ENCODE data around the gene TFDP1. TPM values are rescaled to one million over a fixed set of nuclear protein-coding genes. Genes with fewer than 3 reads are reported as not detected.

The TFDP1 gene
- total RNA-seq, 6 donors from 2014 or later, result 23.2 to 45.2 (median 37.9) TPM

- peaks cover 6 to 52% (median 19%) of the 10 kb centered on the region in 4 donors for H3K36me3 ChIP-seq
- peaks cover 0 to 15% (median 6%) of the 10 kb centered on the region in 4 donors for H3K4me1 ChIP-seq
- H3K4me3 ChIP-seq, result no peak overlapping the region
- ATAC-seq (ENCODE audit: low FRiP score in 2 of 2) (no peak), DNase-seq (no peak)
- TF ChIP-seq POLR2AphosphoS5 (IDR thresholded peaks at IDR 0.05), result no peak
- TF ChIP-seq POLR2A (IDR thresholded peaks at IDR 0.05), result no peak
- TF ChIP-seq EP300 (IDR thresholded peaks at IDR 0.05), result no peak
- TF ChIP-seq, protein P1, sequence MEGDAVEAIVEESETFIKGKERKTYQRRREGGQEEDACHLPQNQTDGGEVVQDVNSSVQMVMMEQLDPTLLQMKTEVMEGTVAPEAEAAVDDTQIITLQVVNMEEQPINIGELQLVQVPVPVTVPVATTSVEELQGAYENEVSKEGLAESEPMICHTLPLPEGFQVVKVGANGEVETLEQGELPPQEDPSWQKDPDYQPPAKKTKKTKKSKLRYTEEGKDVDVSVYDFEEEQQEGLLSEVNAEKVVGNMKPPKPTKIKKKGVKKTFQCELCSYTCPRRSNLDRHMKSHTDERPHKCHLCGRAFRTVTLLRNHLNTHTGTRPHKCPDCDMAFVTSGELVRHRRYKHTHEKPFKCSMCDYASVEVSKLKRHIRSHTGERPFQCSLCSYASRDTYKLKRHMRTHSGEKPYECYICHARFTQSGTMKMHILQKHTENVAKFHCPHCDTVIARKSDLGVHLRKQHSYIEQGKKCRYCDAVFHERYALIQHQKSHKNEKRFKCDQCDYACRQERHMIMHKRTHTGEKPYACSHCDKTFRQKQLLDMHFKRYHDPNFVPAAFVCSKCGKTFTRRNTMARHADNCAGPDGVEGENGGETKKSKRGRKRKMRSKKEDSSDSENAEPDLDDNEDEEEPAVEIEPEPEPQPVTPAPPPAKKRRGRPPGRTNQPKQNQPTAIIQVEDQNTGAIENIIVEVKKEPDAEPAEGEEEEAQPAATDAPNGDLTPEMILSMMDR (IDR thresholded peaks at IDR 0.05), result no peak
- no peak overlapping the region for H3K27ac ChIP-seq
- H3K27me3 ChIP-seq, result no peaks in the 10 kb centered on the region
- WGBS, 2 donors, result 79 to 87% methylated on average over 5 to 7 of the region's 21 CpGs
- peaks cover 0 to 6% (median 0%) of the 10 kb centered on the region in 4 donors for H3K9me3 ChIP-seq
Observed at GRCh38 chr13:113542751-113543424, 41.7 kb upstream of the TFDP1 start.

DNA sequence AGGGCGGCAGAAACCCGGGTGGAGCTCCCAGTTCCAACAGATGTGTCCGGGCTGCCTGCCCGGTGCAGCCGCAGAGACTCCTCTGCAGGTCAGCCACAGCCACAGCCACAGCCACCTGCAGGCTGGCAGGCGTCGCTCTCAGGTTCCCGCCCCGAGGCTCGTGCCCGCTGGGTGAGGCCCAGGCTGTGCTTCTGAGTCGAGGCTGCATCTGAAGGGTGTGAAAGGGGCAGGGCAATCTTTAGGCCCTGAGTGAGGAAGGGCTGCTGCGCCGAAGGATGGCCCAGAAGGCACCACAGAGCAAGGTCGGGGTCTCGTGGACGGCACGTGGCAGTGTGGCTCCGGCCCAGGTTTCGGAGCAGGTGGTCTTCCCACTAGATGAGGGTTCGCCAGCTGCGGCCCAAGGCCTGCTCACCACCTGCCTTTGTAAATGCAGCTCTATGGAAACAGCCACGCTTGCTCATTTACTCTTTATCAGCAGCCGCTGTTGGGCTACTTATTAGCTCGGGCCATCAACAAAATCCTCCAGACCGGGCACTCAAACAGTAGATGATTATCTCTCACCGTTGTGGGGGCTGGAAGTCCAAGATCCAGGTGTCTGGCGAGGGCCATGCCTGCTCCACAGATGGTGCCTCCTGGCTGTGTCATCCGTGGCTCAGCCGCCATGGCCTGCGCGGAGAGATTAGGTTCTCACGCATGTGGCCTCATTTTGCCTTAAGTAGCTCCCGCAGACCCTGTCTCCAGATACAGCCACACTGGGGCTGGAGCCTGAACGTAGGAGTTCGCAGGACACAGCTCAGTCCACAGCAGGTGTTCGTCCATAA lies 40.3 kb upstream of the TFDP1 start:
- 92 to 97% methylated on average over 24 to 33 of the region's 37 CpGs for WGBS, 2 donors
- Histone ChIP-seq H3K27ac (no peak overlapping the region), H3K36me3 (peaks cover 3 to 53% (median 21%) of the 10 kb centered on the region in 4 donors), H3K9me3 (peaks cover 0 to 6% (median 0%) of the 10 kb centered on the region in 4 donors), H3K27me3 (no peaks in the 10 kb centered on the region), H3K4me1 (peaks cover 0 to 15% (median 6%) of the 10 kb centered on the region in 4 donors), H3K4me3 (no peak overlapping the region)
- peak in 1 of 2 donors; percentile 75 for DNase-seq
- no peak for TF ChIP-seq EP300 (IDR thresholded peaks at IDR 0.05)
- no peak for TF ChIP-seq POLR2AphosphoS5 (IDR thresholded peaks at IDR 0.05)
- no peak for TF ChIP-seq POLR2A (IDR thresholded peaks at IDR 0.05)
- TF ChIP-seq, protein P1 (IDR thresholded peaks at IDR 0.05), result no peak
- no peak for ATAC-seq (ENCODE audit: low FRiP score in 2 of 2)

- H3K36me3 ChIP-seq, result peaks cover 3 to 51% (median 22%) of the 10 kb centered on the region in 4 donors
- no peak for ATAC-seq (ENCODE audit: low FRiP score in 2 of 2)
- no peaks in the 10 kb centered on the region for H3K27me3 ChIP-seq
- H3K9me3 ChIP-seq, result peaks cover 0 to 6% (median 0%) of the 10 kb centered on the region in 4 donors
- no peak overlapping the region for H3K4me3 ChIP-seq
- H3K27ac ChIP-seq, result no peak overlapping the region
- DNase-seq, result no peak
- TF ChIP-seq EP300 (IDR thresholded peaks at IDR 0.05), result no peak
- peaks cover 0 to 15% (median 6%) of the 10 kb centered on the region in 4 donors for H3K4me1 ChIP-seq
- WGBS, 2 donors, result 96 to 97% methylated on average over 10 of the region's 10 CpGs
Observed at GRCh38 chr13:113544896-113545295, 39.7 kb upstream of the TFDP1 start.

DNA sequence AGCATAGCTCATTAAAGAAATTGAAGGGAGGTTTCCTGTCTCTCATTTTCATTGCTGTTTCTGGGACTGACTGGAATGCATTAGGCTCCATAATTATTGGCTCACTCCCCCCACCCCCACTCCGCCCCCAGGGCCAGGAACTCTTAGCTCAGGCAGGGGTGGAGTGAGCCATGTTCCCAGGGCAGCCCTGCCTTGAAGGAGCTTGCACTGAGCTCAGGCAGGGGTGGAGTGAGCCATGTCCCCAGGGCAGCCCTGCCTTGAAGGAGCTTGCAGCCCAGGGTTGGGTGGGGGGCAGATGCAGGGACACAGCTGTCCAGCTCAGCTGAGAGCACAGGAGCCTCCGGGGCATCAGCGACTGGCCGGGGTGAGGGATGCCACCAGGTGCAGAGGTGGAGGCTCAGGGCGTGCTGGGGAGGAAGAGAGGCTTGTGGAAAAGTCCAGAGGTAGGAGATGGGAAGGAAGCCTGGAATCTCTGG lies 39.1 kb upstream of the TFDP1 start:
- 71 to 88% methylated on average over 2 to 5 of the region's 5 CpGs for WGBS, 2 donors
- Histone ChIP-seq H3K27ac (peak overlapping the region in 1 of 4 donors; percentile 31), H3K4me3 (no peak overlapping the region), H3K27me3 (no peaks in the 10 kb centered on the region), H3K4me1 (peaks cover 0 to 15% (median 6%) of the 10 kb centered on the region in 4 donors), H3K9me3 (peaks cover 0 to 6% (median 0%) of the 10 kb centered on the region in 4 donors), H3K36me3 (peaks cover 3 to 50% (median 22%) of the 10 kb centered on the region in 4 donors)
- DNase-seq (no peak), ATAC-seq (ENCODE audit: low FRiP score in 2 of 2) (peak in 1 of 2 donors; percentile 68)
- TF ChIP-seq, protein P1 (IDR thresholded peaks at IDR 0.05), result no peak
- TF ChIP-seq POLR2A (IDR thresholded peaks at IDR 0.05) (no peak), POLR2AphosphoS5 (IDR thresholded peaks at IDR 0.05) (no peak), EP300 (IDR thresholded peaks at IDR 0.05) (no peak)

DNA sequence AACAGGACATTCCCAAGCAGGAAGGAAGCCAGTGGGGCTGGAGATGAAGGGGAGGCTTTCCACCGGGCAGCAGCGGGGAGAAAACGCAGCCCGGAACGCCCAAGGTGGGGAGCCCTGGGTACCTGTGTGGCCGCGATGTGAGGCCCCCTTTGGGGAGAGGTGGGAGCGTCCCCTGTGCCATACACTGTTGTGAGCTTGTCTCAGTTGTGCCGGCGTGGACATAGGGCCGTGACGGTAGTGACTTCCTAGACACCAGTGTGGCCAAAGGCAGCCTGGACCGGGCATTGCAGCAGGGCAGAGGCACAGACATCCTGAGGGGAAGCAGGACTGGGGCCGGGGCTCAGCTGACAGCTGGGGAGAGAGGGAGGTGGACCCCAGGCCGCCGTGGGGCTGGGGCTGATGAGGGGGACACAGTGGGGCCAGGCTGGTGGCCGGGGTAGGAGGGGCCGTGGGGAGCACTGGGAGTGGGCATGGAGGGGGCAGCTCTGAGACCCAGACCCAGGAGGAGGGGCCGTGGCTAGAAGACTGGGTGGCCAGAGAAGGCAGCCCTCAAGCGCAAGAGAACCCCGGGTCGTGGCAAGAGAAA lies 38.5 kb upstream of the TFDP1 start:
- Histone ChIP-seq H3K36me3 (peaks cover 3 to 50% (median 22%) of the 10 kb centered on the region in 4 donors), H3K27me3 (no peaks in the 10 kb centered on the region), H3K4me1 (peaks cover 0 to 15% (median 6%) of the 10 kb centered on the region in 4 donors), H3K4me3 (no peak overlapping the region), H3K27ac (peak overlapping the region in 1 of 4 donors; percentile 31), H3K9me3 (peaks cover 0 to 3% (median 0%) of the 10 kb centered on the region in 4 donors)
- DNase-seq (no peak), ATAC-seq (ENCODE audit: low FRiP score in 2 of 2) (peak in 1 of 2 donors; percentile 47)
- no peak for TF ChIP-seq POLR2AphosphoS5 (IDR thresholded peaks at IDR 0.05)
- no peak for TF ChIP-seq POLR2A (IDR thresholded peaks at IDR 0.05)
- TF ChIP-seq, protein P1 (IDR thresholded peaks at IDR 0.05), result no peak
- no peak for TF ChIP-seq EP300 (IDR thresholded peaks at IDR 0.05)
- WGBS, 2 donors, result 58 to 77% methylated on average over 17 to 22 of the region's 22 CpGs
